HG03039 (cell line): ENCODE results near the gene AFAP1L2.

Experiments
- ATAC-seq: cut with Tn5 transposase; IDR thresholded peaks from one replicate; pipeline ENCODE4 v1.9.1; 2021; ENCODE audit warnings: mild to moderate bottlenecking, moderate library complexity; ENCODE audit not compliant: unreplicated experiment

The AFAP1L2 gene

GRCh38 chr10:114295393-114295792 is 108.9 kb downstream of the AFAP1L2 start:
- ATAC-seq, result no peak

GRCh38 chr10:114294549-114294948 is 109.8 kb downstream of the AFAP1L2 start:
- ATAC-seq, result no peak

DNA sequence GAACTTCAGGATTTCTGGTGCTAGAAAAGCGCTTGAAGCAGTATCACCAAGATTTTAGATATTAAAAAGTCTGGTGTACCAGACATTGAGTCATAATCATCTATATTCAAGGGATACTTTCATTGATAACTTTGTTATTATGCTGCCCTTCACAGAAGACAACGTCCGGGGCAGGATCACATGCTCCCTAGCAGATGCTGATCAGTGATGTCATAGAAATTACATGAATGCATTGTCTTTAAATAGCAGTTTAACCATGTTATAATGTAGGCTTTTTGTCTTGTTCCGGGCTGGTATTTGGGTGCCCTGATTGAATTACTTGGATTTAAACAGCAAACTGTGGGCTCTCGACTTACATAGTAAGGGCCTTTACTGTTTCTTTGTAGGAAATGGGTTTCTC is 111.2 kb downstream of the AFAP1L2 start:
- ATAC-seq, result no peak

GRCh38 chr10:114291516-114291915 is 112.8 kb downstream of the AFAP1L2 start:
- no peak for ATAC-seq

DNA sequence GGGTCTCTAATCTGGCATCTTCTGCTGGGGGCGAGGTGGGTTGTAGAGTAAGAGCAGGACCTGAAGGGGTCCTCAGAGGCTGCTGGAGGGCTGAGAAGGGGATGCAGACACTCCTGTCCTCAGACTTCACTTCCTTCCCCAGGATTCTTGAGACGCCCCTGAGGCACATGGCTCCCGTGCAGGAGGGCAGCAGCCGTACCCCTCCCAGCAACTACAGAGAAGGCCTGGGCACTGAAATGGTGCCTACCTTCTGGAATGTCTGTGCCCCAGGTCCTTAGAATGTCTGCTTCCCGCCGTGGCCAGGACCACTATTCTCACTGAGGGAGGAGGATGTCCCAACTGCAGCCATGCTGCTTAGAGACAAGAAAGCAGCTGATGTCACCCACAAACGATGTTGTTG is 113.2 kb downstream of the AFAP1L2 start:
- no peak for ATAC-seq

GRCh38 chr10:114290038-114290437 is 114.3 kb downstream of the AFAP1L2 start:
- ATAC-seq, result no peak

GRCh38 chr10:114289096-114289436 is 115.2 kb downstream of the AFAP1L2 start:
- ATAC-seq, result no peak

DNA sequence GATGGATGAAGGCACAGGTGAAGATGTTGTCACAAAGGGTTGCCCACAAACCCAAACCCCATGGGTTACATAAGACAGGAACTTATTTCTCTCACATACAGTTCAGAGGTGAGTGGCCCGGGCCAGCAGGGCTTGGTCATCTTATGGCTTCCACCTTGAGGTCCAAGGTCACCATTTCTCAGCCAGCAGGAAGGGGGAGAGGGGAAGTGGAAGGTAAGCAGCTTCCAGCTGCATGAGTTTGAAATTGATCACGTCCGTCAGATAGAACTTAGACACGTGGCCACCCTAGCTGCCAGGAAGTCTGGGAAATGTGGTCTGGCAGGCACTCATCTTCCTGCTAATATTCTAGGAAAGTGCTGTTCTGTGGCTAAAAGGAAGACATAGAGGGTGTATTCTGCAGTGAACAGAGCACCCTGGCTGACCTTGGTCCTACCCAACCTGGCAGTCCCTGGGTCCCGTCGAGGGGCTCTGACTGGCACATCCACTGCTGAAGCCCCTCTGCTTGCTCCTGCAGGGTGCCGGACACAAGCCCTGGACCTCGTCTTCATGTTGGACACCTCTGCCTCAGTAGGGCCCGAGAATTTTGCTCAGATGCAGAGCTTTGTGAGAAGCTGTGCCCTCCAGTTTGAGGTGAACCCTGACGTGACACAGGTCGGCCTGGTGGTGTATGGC is 115.7 kb downstream of the AFAP1L2 start:
- no peak for ATAC-seq

GRCh38 chr10:114286921-114287320 is 117.4 kb downstream of the AFAP1L2 start:
- ATAC-seq, result no peak

GRCh38 chr10:114285961-114286441 is 118.3 kb downstream of the AFAP1L2 start:
- ATAC-seq, result no peak

DNA sequence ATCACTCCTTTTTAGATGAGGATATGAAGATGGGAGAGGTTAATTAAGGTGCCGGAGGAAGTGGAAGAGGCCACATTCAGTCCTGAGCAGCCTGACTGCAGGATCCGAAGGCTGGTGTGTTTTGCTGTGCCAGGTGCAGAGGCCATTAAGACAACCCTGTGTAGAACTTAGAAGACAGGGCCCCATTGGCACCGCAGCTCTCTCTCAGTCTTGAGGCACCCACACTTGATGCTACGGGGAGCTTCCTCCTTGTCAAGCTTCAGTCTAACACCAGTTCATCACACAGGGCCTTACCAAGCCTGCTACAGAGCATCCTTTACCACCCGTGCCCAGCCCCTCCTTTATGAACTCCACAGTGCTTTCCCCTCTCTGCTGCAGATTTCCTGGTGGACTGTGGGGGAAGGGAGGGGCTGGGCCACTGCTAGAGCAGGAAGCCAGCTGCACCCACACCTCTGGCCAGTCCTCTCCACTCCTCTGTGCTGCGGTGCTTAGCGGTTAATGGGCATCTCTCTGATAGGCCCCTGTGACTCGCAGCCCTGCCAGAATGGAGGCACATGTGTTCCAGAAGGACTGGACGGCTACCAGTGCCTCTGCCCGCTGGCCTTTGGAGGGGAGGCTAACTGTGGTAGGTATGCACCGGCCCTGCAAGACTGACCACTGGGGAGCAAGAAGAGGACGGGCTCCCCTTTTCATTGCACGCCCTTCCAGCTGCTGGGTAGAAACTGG is 119.8 kb downstream of the AFAP1L2 start:
- ATAC-seq, result no peak

DNA sequence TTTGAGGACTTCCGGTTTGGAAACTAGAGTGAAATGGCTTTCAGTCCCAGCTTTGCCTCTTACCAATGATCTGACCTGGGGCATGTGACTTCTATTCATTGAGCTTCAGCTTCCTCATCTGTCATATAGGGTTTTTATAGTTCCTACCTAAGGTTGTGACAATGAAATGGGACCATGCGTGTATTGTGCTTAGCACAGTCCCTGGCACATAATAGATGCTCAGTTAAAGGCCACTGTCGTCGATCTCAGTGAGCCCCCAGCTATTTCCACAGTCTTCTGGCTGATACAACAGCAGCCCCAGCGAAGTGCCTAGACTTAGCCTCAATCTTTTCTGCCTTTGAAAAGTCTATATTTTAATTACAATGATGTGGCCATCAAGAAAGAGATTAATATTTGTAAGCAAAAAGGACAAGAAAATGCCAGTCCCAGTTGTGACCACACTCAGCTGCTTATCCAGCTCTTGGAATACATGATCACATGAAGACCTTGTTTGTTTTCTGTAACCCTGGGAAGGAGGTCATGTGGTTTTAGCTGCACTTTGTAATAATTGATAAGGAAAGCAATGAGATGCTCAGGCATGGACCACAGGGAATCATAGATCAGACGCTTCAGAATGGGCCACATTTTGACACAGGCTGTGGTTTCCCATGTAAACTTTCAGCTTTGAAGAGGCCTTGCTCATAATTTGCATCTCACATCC is 120.6 kb downstream of the AFAP1L2 start:
- ATAC-seq, result no peak

GRCh38 chr10:114283091-114283490 is 121.2 kb downstream of the AFAP1L2 start:
- ATAC-seq, result no peak

DNA sequence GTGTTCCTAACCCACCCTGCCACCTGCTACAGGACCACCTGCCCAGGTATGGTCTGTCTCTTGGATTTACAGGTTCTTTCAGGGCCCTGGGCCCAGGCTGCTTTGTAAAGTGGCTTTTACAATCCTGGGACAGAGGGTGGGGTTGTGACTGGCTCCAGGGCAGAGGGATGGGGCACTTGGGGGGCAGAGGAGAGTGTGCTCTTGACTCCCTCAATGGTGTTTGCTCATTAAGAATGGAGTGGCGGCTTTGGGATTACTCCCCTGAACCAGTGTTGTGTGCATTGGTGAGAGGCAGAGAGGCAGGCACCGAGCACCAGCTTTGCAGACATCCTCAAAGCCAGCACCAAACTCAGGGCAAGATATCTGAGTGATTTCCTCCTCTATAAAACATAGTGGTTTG is 121.8 kb downstream of the AFAP1L2 start:
- no peak for ATAC-seq

DNA sequence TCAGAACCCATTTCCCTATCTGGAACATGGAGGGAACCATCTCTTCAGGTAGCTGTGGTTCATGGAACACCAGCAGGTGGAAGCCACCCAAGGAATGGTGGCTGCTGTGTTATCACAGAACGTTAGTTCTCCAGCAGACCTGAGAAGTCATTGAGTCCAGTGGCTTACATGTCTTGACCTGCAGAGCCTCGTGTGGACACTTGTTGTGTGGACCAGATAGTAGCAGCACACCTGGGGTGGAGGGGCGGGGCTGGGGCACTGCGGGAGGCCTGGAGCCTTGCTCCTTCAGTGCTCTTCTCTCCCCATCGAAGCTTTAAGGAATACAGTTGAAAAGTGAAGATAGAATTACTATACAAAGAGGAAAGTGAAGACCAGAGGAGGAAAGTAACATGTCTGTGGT is 122.8 kb downstream of the AFAP1L2 start:
- no peak for ATAC-seq

GRCh38 chr10:114281006-114281405 is 123.3 kb downstream of the AFAP1L2 start:
- no peak for ATAC-seq

- ATAC-seq, result no peak
These were observed 124.2 kb downstream of the AFAP1L2 start for GRCh38 chr10:114279901-114280644.

DNA sequence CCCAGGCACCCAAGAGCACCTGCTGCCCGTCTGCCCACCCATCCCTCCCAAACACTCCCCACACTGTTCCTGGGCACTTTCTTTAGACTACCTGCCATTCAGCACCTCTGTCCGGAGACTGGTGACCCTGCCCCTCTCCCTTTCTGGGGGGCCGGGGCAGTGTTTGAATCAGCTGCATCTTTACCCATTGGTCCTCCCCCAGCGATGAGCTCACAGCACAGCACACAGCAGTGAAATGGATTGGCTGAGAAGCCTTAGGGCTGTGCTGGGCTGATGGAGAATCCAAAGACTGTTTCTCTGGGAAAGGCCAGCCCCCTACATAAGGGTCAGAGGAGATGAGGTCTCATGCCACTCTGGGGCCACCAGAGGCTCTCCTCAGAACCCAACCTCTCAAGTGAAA is 125.0 kb downstream of the AFAP1L2 start:
- ATAC-seq, result no peak

DNA sequence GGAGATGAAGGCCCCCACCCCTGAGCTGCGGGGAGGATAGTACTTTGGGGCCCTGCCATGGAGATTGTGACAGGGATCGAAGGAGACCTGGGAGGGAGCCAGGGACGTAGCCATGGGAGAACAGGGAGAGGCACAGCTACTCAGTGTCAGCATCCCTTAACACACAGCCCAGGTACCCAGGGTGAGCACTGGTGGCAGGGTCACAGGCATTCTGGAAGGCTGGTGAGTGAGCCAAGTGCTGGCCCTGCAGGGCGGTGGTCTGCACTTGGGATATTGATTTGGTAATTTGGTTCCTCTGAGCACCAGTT is 125.5 kb downstream of the AFAP1L2 start:
- ATAC-seq, result no peak

GRCh38 chr10:114278140-114278883 is 126.0 kb downstream of the AFAP1L2 start:
- ATAC-seq, result no peak

DNA sequence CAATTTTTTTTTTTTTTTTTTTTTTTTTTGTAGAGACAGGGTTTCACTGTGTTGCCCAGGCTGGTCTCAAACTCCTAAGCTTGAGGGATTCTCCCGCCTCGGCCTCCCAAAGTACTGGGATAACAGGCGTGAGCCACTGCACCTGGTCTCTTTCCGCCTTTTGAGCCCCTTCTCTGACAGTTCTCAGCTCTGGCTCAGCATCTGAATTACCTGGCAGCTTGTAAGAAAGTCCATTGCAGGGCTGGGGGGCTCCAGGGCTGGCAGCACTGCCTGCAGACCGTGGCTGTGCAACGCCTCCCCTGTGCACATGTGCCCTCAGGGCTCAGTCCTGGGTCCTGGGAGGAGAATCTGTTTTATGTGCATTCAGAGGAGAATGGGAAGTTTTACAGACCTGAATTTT is 127.6 kb downstream of the AFAP1L2 start:
- no peak for ATAC-seq
